HG03354 (cell line): ENCODE results near the gene SMIM29.

Experiments used
- ATAC-seq: cut with Tn5 transposase; IDR thresholded peaks from one replicate; pipeline ENCODE4 v1.9.1; 2021; ENCODE audit warnings: mild to moderate bottlenecking; ENCODE audit not compliant: unreplicated experiment, poor library complexity, severe bottlenecking

SMIM29 gene

DNA sequence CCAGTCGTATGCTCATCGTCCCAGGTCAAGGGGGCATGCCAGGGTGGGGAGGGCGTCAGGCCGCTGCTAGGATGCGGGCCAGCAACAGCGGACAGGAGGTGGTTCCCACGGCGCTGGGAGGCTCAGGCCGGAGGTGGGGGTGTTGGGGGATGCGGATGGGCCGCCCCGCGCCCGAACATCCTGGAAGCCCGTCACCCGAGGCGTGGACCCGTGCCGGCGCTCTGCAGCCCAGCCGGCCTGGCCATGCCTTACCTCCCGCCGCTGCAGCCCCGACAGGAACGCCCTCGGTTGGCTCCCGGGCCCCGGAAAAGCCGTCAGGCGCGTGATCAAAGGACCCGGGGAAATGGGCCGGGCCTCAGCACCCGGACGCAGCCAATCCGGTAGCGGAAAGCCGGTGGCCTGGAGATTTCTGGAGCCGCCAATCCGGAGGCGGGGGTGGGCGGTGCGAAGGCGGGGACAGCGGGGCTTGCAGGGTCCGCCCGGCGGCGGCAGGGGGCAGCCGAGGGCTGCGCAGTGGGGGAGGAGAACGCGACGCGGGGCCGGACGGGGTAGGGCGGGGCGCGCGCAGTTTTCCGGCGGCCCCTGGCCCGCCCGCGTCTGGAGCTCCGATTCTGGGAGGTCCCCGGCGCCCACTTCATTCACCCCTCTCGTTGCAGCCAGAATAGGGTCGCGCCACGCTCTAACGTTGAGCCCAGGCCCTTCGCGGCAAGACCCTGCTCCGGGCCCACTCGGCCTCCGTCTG lies at the start of gene SMIM29:
TSS of gene SMIM29 (minus strand) at position 280 of the 742 bp plus-strand sequence. CDS start 1,215 bp downstream, outside the sequence.
- ATAC-seq, result peak; percentile 84

GRCh38 chr6:34295721-34296120 lies 46.9 kb upstream of the SMIM29 start:
- peak; percentile 90 for ATAC-seq

DNA sequence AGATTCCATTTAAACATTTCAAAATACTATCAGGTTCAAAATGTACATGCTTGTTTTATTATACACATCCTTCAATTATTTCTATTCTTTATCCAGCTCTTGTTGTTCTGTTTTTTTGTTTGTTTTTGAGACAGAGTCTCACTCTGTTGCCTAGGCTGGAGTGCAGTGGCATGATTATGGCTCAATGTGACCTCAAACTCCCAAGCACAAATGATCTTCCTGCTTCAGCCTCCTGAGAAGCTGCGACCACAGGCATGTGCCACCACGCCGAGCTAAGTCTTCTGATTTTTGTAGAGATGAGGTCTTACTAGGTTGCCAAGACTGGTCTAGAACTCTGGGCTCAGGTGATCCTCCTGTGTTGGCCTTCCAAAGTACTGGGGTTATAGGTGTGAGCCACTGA lies 44.1 kb upstream of the SMIM29 start:
- ATAC-seq, result no peak

DNA sequence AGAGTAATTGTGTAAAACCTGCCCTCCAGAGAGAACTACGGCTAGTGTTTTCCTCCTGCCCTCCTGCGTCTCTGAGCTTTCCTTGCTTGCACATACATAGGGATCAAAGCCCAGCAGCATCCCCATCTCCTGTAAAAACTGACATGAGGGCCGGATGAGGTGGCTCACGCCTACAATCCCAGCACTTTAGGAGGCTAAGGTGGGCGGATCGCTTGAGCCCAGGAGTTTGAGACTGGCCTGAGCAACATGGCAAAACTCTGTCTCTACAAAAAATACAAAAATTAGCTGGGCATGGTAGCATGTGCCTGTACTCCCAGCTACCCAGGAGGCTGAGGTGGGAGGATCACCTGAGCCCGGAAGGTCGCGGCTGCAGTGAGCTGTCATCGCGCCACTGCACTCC lies 40.3 kb upstream of the SMIM29 start:
- no peak for ATAC-seq

- no peak for ATAC-seq
Measured at GRCh38 chr6:34288581-34288980, 39.8 kb upstream of the SMIM29 start.

GRCh38 chr6:34285448-34286164 lies 36.8 kb upstream of the SMIM29 start:
- no peak for ATAC-seq

DNA sequence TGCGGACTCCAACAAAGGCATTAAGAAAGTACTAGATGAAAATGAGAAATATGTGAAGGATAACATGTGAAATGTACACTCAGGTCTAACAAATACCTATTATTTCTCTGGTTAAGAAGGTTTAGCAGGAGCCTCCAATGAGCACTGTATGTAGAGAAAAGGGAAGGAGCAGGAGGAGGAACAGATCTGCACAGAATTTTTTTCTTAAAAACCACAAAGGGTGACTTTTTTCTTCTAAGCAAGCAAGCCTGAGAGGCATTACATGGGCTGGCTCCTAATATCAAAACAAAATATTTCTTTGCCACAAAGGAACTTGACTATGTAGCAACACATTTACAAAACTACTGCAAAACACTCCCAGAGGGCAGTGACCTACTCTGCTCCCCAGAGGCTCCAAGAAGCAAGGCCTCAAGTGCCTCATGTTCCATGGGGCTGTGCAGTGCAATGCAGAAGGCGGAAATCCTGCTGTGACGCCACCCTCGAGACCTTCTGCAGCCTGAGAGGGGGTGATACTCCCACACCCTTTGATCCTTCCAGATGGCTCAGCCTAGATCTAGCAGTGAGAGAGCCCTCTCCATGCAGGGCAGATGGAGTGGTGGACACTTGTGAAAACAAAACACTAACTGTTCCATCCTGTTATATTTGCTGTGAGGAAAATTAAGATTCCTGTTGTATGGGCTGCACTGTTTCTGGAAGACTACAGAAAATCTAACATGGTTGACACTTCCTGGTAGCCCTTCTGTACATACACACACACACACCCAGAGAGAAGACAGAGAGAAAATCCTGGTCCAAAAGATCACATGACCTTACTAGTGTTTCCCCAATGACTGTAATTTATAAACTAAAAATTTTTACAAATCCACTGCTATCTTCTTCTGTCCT lies 36.0 kb upstream of the SMIM29 start:
- no peak for ATAC-seq

DNA sequence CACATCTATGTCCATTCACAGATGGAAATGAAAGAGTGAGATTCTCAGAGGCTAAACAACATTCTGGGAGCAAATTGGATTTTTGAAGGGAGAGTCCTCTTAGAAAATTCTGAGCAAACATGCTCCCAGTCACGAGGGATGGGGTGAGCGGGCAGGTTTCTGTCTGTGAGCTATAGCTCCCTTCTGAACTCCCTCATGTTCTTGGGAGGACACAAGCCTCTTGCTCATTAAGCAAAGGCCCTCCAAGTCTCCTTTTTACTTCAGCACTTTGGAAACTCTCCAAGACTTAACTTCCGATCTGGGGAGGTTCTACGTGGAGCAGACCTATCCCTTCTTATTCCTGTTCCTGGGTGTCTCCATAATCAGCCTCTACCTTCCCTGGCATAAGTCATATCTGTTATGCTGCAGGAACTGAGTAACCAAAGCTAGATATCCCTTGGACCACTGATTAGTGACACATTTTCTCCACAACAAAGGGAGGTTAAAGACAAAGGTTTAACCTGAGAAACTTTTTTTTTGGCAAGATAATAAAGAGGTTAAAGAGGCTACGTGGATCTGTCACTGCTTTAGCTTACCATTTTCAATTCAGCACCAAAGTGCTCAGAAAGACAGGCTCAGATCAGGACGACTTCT lies 33.0 kb upstream of the SMIM29 start:
- ATAC-seq, result no peak

DNA sequence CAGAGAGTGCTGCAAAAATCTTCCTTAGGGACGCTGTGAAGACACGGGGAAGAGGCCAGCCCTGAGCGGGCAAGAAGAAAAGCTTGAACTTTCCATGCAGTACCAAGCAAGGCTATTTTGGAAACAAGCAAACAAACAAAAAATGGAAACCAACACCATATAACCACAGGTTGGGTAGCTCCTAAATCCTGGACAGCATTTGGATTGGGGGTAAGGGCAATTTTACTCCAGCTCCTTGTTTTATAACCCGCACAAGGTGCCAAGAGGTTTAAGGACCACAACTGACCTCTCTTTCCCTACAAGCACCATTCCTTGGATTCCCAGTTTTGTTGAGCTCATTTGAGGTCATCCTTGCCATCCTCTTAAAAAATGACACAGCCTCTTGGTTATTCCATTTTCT lies 31.4 kb upstream of the SMIM29 start:
- no peak for ATAC-seq

DNA sequence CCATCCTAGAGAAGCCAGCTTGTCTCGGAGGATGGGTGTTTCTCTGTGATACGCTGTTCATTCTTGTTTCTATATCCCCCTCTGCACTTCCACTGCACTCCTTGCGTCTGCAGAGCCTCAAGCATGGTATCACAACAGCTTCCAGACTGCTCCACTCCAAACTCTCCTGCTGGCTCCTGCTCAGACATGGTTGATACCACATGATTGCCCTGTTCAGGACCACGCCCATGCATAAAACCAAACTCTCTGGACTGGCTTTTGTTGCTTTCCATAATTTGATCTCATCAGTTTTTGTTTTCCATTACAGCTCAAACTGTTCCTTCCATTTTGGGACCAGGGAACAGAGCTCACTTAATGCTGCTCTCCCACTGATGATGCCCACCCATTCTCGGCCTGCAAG lies 30.0 kb upstream of the SMIM29 start:
- ATAC-seq, result no peak

- ATAC-seq, result no peak
Measured at GRCh38 chr6:34277763-34278112, 28.9 kb upstream of the SMIM29 start.

GRCh38 chr6:34276881-34277762 lies 28.3 kb upstream of the SMIM29 start:
- no peak for ATAC-seq

GRCh38 chr6:34276191-34276590 lies 27.4 kb upstream of the SMIM29 start:
- no peak for ATAC-seq

GRCh38 chr6:34275128-34275804 lies 26.5 kb upstream of the SMIM29 start:
- ATAC-seq, result no peak

DNA sequence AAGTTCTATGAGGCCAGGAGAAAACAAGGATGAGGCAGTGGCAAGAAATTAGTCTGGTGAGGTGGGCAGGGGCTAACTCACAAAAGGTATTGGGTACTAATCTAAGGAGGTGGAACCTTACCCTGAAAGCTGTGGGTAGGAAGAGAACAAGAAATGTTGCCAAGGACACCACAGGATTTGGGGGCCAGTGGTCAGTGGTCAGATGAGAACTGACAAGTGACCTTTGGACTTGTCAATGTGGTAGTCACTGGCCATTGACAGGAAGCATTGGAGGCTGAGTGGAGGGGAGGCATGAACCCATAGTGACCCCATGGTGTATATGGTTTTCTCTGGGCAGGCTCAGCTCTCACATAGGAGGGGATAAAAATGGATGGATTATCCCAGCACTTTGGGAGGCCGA lies 25.3 kb upstream of the SMIM29 start:
- no peak for ATAC-seq

DNA sequence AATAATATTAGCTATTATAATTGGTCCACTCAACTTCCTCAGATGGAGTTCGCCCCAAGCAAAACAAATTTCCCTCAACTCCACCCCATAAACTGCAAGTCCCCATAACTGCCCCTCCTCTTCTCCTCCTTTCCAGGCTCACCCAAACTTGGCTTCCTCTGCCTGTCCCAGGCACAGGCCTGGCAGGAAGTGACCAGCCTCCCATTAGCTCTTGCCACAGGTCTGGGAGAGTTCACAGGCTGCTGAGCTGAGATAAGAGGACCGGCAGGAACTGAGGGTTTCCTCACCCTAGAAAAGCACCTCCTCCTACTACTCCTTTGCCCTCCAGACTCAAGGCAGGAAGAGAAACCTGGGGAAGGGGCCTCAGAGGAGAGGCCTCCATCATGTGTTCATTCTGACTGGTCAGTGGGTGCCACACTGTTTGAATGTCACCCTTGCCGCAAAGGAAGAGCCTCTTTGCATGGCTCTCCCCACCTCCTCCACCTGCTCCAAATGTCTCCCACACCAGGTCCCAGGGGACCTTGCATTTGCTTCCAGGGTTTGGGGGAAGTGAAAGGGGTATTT lies 24.5 kb upstream of the SMIM29 start:
- ATAC-seq, result no peak

- no peak for ATAC-seq
Measured at GRCh38 chr6:34272013-34272926, 23.5 kb upstream of the SMIM29 start.
